Measurements from ENCODE around the gene SLC12A8. TPM values are rescaled to one million over a fixed set of nuclear protein-coding genes. Genes with fewer than 3 reads are reported as not detected.
A peak's percentile ranks its signal among the peaks of the same experiment; 100 is the strongest.

SLC12A8 gene
- total and polyA plus RNA-seq, 10 donors = 0.32 to 2.8 (median 1.3) TPM

DNA sequence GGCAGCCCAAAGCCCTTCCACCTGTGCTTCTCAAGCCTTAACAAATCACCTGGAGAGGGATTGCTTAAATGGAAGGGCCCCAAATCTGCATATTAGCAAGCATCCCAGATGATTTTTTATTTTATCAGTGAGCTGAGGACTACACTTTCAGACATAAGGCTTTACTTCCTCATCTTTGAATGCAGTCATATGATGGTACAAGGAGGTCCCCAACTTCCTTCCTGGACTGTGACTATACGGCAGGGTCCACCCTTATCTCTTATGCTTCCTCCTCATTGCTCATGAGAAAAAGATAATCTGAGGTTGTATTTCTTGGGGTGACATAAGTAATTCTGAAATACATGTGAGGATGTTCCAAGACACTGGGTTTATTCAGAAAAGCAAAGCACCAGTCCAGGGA lies 143.1 kb downstream of the SLC12A8 start:
- Histone ChIP-seq H3K4me1 (peaks cover 0 to 16% (median 7%) of the 10 kb centered on the region in 6 donors), H3K9me3 (no peaks in the 10 kb centered on the region), H3K36me3 (no peaks in the 10 kb centered on the region), H3K27me3 (replicated peaks in 1 of 7) (no peaks in the 10 kb centered on the region), H3K4me3 (no peak overlapping the region), H3K27ac (peak overlapping the region in 4 of 8 donors; percentile 3 to 69 (median 39))
- TF ChIP-seq, protein P1, sequence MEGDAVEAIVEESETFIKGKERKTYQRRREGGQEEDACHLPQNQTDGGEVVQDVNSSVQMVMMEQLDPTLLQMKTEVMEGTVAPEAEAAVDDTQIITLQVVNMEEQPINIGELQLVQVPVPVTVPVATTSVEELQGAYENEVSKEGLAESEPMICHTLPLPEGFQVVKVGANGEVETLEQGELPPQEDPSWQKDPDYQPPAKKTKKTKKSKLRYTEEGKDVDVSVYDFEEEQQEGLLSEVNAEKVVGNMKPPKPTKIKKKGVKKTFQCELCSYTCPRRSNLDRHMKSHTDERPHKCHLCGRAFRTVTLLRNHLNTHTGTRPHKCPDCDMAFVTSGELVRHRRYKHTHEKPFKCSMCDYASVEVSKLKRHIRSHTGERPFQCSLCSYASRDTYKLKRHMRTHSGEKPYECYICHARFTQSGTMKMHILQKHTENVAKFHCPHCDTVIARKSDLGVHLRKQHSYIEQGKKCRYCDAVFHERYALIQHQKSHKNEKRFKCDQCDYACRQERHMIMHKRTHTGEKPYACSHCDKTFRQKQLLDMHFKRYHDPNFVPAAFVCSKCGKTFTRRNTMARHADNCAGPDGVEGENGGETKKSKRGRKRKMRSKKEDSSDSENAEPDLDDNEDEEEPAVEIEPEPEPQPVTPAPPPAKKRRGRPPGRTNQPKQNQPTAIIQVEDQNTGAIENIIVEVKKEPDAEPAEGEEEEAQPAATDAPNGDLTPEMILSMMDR (IDR thresholded peaks at IDR 0.05 in 8 of 11, conservative IDR thresholded peaks at IDR 0.05 in 3 of 11) = no peak
- TF ChIP-seq POLR2A (IDR thresholded peaks at IDR 0.05) = no peak
- no peak for TF ChIP-seq POLR2AphosphoS5 (IDR thresholded peaks at IDR 0.05)
- intact Hi-C loops (cut with DNase I; ENCODE audit: low total_unique reads) = no loop called here
- 0 to 25% (median 12%) methylated on average over 1 of the region's 1 CpG for WGBS, 5 donors
- DNase-seq = no peak

DNA sequence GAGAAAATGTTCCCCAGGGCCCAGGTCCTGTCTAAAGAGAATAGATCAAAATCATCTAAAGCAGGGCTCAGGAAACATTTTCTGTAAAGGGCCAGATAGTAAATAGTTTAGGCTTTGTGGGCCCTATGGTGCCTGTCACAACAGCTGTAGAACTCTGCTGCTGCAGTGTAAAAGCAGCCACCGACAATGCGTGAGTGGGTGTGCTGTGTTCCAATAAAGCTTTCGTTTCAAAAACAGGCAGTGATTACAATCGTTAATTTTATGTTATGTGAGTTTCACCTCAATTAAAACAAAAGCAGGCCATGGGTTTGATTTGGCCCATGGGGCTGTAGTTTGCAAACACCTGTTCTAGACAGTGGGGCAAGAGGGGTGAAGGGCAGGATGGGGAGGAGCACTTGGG lies 144.3 kb downstream of the SLC12A8 start:
- H3K27me3 ChIP-seq (replicated peaks in 1 of 7) = no peaks in the 10 kb centered on the region
- WGBS, 5 donors = 93 to 96% (median 94%) methylated on average over 4 of the region's 4 CpGs

DNA sequence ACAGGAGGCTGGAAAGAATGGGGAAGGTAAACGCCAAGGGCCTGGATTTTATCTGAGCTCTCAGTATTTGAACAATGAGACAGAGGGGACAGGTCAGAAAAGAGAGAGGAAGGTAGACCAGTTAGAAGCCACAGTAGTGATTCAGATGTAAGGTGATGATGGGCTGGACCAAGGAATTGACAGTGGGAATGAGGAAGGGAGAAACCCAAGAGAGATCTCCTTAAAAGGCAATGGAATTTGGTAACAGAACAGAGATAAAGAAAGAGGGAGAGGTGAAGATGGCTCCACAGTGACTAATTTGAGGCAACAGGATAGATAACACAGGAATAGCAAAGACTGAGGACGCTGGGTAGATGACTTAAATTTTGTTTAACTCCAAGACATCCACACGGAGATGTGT lies 145.3 kb downstream of the SLC12A8 start:
- no peak for DNase-seq
- TF ChIP-seq, protein P1 (IDR thresholded peaks at IDR 0.05 in 8 of 11, conservative IDR thresholded peaks at IDR 0.05 in 3 of 11) = no peak
- no peak for TF ChIP-seq POLR2AphosphoS5 (IDR thresholded peaks at IDR 0.05)
- TF ChIP-seq POLR2A (IDR thresholded peaks at IDR 0.05) = no peak
- Histone ChIP-seq H3K4me3 (no peak overlapping the region), H3K27ac (no peak overlapping the region), H3K27me3 (replicated peaks in 1 of 7) (no peaks in the 10 kb centered on the region), H3K9me3 (no peaks in the 10 kb centered on the region), H3K36me3 (no peaks in the 10 kb centered on the region), H3K4me1 (peaks cover 0 to 16% (median 7%) of the 10 kb centered on the region in 6 donors)
- 81 to 95% (median 90%) methylated on average over 3 of the region's 3 CpGs for WGBS, 5 donors
- intact Hi-C loops (cut with DNase I; ENCODE audit: low total_unique reads) = no loop called here

More for the DNA sequence above, 144.3 kb downstream of the SLC12A8 start:
- Histone ChIP-seq H3K9me3 (no peaks in the 10 kb centered on the region), H3K4me3 (no peak overlapping the region), H3K27ac (no peak overlapping the region), H3K36me3 (no peaks in the 10 kb centered on the region), H3K4me1 (peaks cover 0 to 16% (median 7%) of the 10 kb centered on the region in 6 donors)
- TF ChIP-seq POLR2AphosphoS5 (IDR thresholded peaks at IDR 0.05) = no peak
- no peak for DNase-seq
- intact Hi-C loops (cut with DNase I; ENCODE audit: low total_unique reads) = no loop called here

DNA sequence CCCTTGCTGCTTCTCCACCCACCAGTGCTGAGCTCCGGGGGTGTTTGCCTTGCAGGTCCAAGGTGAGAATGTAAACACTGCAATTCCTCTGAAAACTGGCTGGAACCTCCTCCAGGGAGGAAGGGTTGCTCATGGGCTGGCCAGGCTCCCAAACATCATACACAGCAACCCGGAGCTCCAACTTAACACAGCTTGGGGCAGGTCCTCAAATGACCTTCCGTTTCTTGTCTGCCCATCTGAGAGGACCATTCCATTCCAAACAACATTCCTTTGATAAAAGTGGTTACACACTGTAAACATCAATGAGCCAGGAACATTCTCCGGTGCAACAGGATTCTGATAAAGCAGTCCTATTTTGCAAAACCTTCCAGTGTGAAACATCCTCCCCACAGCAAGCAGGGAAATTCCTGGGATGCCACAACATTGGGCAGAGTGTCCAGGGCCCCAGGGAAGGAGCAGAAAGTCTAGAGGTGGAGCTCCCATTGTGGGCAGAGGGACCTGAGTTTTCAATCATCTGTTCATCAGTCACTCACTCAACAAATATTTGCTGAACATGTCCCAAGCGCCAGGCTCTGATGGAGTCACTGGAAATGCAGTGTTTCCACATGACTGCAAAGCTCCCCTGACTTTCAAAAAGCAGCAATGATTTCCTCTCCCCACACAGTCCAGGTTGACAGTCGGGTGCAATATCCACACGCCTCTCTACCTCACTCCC lies 149.5 kb downstream of the SLC12A8 start:
- intact Hi-C loops (cut with DNase I; ENCODE audit: low total_unique reads) = no loop called here
- no peak overlapping the region for H3K4me3 ChIP-seq
- H3K36me3 ChIP-seq = no peaks in the 10 kb centered on the region
- no peaks in the 10 kb centered on the region for H3K27me3 ChIP-seq (replicated peaks in 1 of 7)
- TF ChIP-seq POLR2AphosphoS5 (IDR thresholded peaks at IDR 0.05) (no peak), POLR2A (IDR thresholded peaks at IDR 0.05) (no peak)
- TF ChIP-seq, protein P1 (IDR thresholded peaks at IDR 0.05 in 8 of 11, conservative IDR thresholded peaks at IDR 0.05 in 3 of 11) = no peak
- H3K9me3 ChIP-seq = no peaks in the 10 kb centered on the region
- DNase-seq = no peak
- no peaks in the 10 kb centered on the region for H3K4me1 ChIP-seq
- WGBS, 5 donors = 71 to 86% (median 77%) methylated on average over 7 of the region's 7 CpGs
- no peak overlapping the region for H3K27ac ChIP-seq
